Gastroesophageal sphincter (tissue), 3 donors: ENCODE data around the gene RAB3IL1.

Experiments used
- POLR2AphosphoS5 ChIP-seq: sonication (generic); formaldehyde crosslinking; IDR thresholded peaks from one replicate; pipeline ENCODE4 v1.6.1; 2017; ENCODE audit warnings: antibody characterized with exemption
- TF ChIP-seq, protein P1 (sequence below), 4 experiments: fragments of 200-600 bp in 2 of 4; fragments of 450-650 bp in 2 of 4; sonication (generic) in 1 of 4; IDR thresholded peaks; one replicate each; pipeline ENCODE4 v1.5.1; 2017 to 2019; ENCODE audit warnings: antibody characterized with exemption in 4 of 4, mild to moderate bottlenecking in 2 of 4, moderate library complexity in 2 of 4

DNA sequence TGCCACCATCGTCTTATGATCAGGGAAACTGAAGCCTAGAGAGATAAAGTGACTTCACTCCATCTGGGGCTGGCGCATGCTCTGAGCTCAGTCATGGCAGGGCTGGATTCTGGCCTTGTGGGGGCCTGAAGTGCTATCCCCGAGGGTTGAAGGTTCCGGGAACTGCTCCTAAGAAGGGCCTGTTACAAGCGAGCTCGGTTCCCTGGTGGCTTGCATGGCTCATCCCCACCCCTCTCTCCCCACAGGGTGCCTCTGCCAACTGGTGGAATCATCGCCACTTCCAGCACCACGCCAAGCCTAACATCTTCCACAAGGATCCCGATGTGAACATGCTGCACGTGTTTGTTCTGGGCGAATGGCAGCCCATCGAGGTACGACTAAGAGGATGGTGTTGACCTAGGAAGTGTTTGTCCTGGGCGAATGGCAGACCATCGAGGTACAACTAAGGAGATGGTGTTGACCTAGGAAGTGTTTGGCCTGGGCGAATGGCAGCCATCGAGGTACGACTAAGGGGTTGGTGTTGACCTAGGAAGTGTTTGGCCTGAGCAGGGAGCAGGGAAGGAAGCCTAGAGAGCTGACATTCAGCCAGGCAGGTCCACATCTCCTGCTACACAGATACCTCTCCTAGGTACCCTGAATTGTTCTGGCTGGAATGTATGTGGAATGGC lies 69.3 kb downstream of the RAB3IL1 start:
- TF ChIP-seq, protein P1, sequence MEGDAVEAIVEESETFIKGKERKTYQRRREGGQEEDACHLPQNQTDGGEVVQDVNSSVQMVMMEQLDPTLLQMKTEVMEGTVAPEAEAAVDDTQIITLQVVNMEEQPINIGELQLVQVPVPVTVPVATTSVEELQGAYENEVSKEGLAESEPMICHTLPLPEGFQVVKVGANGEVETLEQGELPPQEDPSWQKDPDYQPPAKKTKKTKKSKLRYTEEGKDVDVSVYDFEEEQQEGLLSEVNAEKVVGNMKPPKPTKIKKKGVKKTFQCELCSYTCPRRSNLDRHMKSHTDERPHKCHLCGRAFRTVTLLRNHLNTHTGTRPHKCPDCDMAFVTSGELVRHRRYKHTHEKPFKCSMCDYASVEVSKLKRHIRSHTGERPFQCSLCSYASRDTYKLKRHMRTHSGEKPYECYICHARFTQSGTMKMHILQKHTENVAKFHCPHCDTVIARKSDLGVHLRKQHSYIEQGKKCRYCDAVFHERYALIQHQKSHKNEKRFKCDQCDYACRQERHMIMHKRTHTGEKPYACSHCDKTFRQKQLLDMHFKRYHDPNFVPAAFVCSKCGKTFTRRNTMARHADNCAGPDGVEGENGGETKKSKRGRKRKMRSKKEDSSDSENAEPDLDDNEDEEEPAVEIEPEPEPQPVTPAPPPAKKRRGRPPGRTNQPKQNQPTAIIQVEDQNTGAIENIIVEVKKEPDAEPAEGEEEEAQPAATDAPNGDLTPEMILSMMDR (IDR thresholded peaks at IDR 0.05), result no peak
- TF ChIP-seq POLR2AphosphoS5, result no peak
